GM18867 (cell line): ENCODE results near the gene NTN1.

Experiments
- ATAC-seq: cut with Tn5 transposase; IDR thresholded peaks from one replicate; pipeline ENCODE4 v1.9.1; 2021; ENCODE audit warnings: mild to moderate bottlenecking, moderate library complexity; ENCODE audit not compliant: unreplicated experiment

Gene NTN1

DNA sequence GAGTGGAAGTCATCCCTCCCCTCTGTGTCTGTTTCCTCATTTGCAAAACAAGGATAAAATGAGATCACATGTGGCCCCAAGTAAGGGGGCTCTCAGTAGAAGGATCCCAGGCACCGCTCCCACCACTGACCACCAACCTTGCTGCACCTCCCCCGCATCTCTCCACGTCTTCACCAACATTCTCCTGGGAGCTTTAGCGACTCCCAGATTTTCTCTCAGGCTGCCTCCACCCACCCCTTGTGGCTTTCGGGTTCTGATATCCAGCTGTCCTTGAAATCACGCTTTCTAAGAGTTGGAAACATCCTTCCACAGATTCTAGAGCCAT is 16.4 kb upstream of the NTN1 start:
- no peak for ATAC-seq

- ATAC-seq: no peak
Observed at GRCh38 chr17:9006175-9006767, 15.0 kb upstream of the NTN1 start.

- no peak for ATAC-seq
Observed at GRCh38 chr17:9007052-9007714, 14.1 kb upstream of the NTN1 start.

DNA sequence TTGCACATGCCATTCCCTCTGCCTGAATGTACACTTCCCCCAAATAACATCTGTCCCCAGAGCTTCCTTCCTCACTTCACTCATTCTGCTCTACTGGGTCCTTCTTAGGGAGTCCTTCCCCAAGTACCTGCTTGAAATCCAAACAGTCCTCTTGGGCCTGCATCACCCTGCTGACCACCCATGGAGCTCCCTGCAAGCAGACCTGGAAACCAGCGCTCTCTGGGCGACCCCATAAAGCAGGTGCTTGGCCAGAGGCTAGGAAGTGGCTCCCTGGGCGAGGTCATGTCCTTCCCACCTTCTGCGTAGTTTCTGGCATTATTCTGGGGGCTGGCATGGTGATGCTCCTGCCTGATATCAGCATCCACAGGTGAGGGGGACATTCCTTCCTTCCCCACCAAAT is 12.2 kb upstream of the NTN1 start:
- no peak for ATAC-seq

- ATAC-seq: no peak
Observed at GRCh38 chr17:9009737-9010136, 11.6 kb upstream of the NTN1 start.

DNA sequence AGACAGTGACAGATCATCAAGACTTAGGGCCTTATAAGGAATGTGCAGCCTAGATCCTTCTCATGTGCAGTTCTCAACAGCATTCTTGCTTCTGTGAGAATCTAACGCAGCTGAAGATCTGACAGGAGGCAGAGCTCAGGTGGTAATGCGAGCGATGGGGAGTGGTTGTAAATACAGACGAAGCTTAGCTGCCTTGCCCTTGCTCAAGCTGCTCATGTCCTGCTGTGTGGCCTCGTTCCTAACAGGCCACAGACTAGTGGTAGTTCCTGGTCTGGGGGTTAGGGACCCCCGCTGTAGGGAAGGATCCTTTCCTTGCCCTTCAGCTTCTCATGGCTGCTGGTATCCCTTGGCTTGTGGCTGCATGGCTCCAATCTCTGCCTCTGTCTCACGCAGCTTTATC is 10.3 kb upstream of the NTN1 start:
- ATAC-seq: no peak

GRCh38 chr17:9016941-9017552 is 4.3 kb upstream of the NTN1 start:
- ATAC-seq: no peak

GRCh38 chr17:9018726-9019125 is 2.6 kb upstream of the NTN1 start:
- ATAC-seq: no peak

DNA sequence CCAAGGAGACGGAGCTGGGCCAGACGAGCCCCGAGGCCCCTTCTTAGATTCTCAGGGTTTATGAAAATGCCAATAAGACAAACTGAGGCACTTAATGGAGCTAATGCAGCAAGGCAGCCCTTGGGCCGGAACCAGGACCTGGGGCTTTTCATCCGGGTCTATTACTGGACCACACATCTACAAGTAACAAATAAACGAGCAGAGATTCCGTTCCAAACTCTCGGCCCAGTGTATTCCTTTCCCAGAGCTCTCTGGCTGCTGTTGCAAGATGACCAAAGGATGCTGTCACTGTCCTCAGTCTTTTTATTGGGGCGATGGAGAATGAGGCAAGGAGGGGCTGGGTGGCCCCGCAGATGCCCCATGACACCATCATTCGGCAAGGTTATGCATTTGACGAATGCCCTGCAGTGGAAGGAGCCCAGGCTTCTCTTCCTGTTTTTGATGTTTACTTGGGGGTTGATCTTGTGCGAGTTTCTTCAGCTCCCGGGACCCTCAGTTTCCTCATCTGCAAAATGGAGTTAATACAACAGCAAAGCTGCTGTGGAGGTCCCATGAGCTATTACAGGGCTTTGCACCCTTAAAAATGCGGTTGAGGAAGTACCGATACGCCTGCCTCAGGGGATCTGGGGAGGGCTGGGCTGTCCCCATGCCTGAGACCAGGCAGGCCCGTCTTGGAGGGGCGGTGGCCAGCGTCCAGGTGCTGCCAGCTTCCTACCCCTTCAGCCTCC is 1.1 kb upstream of the NTN1 start:
- ATAC-seq: no peak

DNA sequence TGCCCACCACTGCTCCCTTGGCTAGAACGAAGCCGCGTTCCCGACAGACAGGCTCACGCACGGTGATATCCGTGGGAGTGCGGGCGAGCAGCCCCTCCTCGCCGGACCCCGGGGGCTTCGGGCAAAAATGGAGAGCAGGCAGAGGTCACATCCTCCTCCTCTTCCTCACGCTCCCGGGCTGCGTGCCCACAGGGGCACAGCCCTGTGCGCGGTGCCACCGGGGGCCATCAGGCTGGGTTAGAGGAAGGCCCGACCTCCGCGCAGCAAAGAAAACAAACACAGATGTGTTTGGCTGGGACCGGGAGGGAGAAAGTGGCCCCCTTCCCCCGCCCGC is 519 bp upstream of the NTN1 start:
- no peak for ATAC-seq

- no peak for ATAC-seq
Observed at GRCh38 chr17:9021992-9022572, 772 bp downstream of the NTN1 start.

GRCh38 chr17:9022573-9023391 is 1.5 kb downstream of the NTN1 start:
- ATAC-seq: no peak

GRCh38 chr17:9023392-9024218 is 2.3 kb downstream of the NTN1 start:
- no peak for ATAC-seq

DNA sequence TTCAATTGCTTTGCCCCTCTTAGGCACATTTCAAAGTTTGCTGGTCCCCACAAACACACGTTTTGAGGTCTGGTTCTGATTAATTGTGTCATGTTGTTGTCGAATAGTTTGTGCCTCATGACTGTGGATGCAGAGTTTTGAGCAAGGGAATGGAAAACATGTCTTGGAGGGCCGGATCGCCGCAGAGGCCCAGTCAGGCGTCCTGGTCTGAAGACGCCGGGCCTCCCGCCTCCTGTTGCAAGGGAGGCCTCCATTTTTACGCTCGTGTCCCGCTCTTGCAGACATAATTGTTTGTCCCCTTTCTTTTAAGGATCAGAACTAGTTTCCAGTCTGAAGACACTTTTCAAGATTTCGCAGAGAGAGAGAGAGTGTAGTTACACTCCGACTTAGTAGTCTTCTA is 3.2 kb downstream of the NTN1 start:
- ATAC-seq: no peak

- ATAC-seq: no peak
Observed at GRCh38 chr17:9026741-9027140, 5.4 kb downstream of the NTN1 start.

DNA sequence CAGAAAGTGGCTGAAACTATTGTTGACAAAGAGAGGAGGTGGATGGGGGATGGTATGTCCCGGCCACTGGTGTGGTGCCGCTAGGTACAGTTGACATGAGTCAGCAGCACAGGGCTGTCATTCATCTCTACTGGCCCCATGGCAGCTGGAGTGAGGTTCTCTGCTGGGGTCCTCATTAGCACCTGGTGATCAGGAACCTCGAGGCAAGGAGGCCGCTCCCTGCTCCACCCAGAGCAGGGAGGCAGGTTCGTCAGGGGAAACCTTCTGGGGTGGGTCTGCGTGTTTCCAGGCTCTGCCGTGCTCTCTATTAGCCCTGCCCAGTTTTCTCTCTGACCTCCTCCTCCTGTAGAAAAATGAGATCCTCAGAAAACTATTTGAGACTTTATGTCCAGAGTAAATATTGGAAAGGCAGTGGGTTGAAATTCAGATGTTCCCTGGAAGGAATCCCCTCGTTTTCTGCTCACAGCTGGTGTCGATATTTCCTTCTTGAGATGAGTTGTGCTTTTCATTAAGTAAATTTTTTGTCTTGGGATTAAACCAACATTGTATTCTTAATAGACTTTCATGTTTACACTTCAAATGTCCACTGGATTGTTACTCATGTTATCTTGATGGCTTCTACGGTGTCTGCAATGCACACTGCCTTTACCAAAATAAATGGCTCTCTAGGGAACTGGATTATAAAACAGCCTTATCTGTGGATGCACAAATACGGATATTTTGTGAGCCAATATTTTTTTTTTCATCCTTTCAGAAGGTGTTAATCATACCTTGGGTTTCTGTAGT is 7.1 kb downstream of the NTN1 start:
- ATAC-seq: no peak

DNA sequence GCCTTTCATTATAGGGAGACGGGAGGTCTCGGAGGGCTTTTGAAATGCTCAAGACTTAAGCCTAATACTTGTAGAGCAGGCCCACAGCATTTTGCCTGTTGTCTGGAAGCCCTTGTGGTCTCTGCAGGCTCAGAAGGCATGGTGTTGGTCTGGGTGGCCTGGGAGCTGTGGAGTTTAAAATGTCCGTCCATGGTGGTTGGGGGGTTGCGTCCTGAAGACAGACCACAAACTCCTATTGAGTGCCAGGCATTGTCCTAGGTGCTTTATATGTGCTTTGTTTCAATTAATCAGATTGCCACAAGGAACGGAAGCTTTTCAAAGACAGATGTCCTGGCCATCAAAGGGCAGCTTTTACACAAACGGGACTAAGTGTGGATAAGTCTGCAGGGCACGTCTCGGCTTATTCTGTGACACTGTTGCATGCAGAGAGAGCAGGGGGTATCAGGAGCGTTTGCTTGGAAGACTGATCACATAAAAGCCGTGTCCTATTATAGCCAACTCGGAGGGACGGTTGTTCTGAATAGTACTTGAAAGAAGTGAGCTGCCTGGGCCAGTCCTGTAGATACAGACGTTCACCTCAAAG is 7.8 kb downstream of the NTN1 start:
- ATAC-seq: no peak

DNA sequence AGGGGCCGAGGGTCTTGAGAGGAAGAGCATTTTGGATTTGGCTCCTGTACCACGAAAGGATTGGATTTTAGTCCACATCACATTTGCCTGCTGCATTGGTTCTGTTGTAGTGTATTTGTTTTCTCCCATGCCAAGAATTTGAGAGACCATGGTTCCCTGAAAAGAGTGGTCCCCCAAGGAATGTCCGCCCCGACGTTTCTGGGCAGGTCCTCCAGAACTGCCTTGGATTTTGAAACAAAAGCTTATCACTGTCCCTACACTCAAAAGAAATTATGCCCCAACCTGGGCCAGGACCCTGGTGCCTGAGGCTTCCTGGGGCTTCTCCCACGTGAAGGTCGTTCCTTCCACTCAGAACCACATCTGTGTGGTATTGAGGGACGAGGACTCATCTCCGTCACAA is 10.8 kb downstream of the NTN1 start:
- no peak for ATAC-seq

GRCh38 chr17:9032583-9032982 is 11.3 kb downstream of the NTN1 start:
- ATAC-seq: no peak
